ENCODE results near the gene FRMD3. TPM values are rescaled to one million over a fixed set of nuclear protein-coding genes. Genes with fewer than 3 reads are reported as not detected.

The FRMD3 gene
- total RNA-seq, 4 donors from 2014 or later = 15.9 to 28.6 (median 20.7) TPM

- Histone ChIP-seq H3K4me3 (replicated peaks in 1 of 3) (no peak overlapping the region), H3K27ac (no peak overlapping the region), H3K36me3 (no peaks in the 10 kb centered on the region), H3K4me1 (no peaks in the 10 kb centered on the region), H3K27me3 (no peaks in the 10 kb centered on the region), H3K9me3 (no peaks in the 10 kb centered on the region)
- TF ChIP-seq CTCF (IDR thresholded peaks at IDR 0.05) = no peak
- no peak for TF ChIP-seq POLR2A (IDR thresholded peaks at IDR 0.05)
- DNase-seq = no peak
- 96 to 100% methylated on average over 2 of the region's 2 CpGs for WGBS, 2 donors
- intact Hi-C loops (cut with DNase I) = no loop called here
Observed at GRCh38 chr9:83458530-83458929, 79.7 kb downstream of the FRMD3 start.

- no peak overlapping the region for H3K4me3 ChIP-seq (replicated peaks in 1 of 3)
- TF ChIP-seq POLR2A (IDR thresholded peaks at IDR 0.05) = no peak
- TF ChIP-seq CTCF (IDR thresholded peaks at IDR 0.05) = no peak
- no peaks in the 10 kb centered on the region for H3K27me3 ChIP-seq
- H3K36me3 ChIP-seq = no peaks in the 10 kb centered on the region
- H3K4me1 ChIP-seq = no peaks in the 10 kb centered on the region
- intact Hi-C loops (cut with DNase I) = no loop called here
- H3K9me3 ChIP-seq = no peaks in the 10 kb centered on the region
- DNase-seq = no peak
- H3K27ac ChIP-seq = no peak overlapping the region
- 83 to 91% methylated on average over 3 of the region's 3 CpGs for WGBS, 2 donors
Observed at GRCh38 chr9:83457005-83457404, 81.2 kb downstream of the FRMD3 start.

- no peak for DNase-seq
- no peaks in the 10 kb centered on the region for H3K9me3 ChIP-seq
- intact Hi-C loops (cut with DNase I) = no loop called here
- no peaks in the 10 kb centered on the region for H3K36me3 ChIP-seq
- TF ChIP-seq CTCF (IDR thresholded peaks at IDR 0.05) = no peak
- no peak for TF ChIP-seq POLR2A (IDR thresholded peaks at IDR 0.05)
- H3K4me3 ChIP-seq (replicated peaks in 1 of 3) = no peak overlapping the region
- no peaks in the 10 kb centered on the region for H3K27me3 ChIP-seq
- H3K4me1 ChIP-seq = no peaks in the 10 kb centered on the region
- H3K27ac ChIP-seq = no peak overlapping the region
- whole genome bisulfite sequencing, 2 donors = 89 to 96% methylated on average over 2 of the region's 2 CpGs
Observed at GRCh38 chr9:83456226-83456625, 82.0 kb downstream of the FRMD3 start.

GRCh38 chr9:83454076-83454475 lies 84.1 kb downstream of the FRMD3 start:
- Histone ChIP-seq H3K9me3 (no peaks in the 10 kb centered on the region), H3K36me3 (no peaks in the 10 kb centered on the region), H3K27me3 (no peaks in the 10 kb centered on the region), H3K4me3 (replicated peaks in 1 of 3) (no peak overlapping the region), H3K4me1 (peaks cover 9 to 18% of the 10 kb centered on the region in 2 donors), H3K27ac (no peak overlapping the region)
- intact Hi-C loops (cut with DNase I) = no loop called here
- no peak for TF ChIP-seq CTCF (IDR thresholded peaks at IDR 0.05)
- TF ChIP-seq POLR2A (IDR thresholded peaks at IDR 0.05) = no peak
- no peak for DNase-seq

DNA sequence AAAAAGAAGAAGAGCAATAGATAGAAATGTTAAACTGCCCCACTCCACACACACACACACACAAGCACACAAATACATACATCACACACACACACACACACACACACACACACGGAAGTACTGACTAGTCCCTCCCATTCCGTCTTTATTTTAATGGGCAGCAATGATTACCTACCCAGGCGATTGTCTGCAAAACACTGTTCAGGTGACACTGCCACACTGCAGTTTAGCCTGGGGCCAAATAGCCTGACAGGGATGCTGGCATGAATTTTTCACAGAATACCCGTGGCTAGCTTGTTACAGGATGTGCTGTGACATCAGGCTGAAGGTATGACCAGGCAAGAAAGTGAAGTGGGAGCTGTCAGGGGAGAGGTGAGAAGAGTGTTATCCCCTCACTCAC lies 86.9 kb downstream of the FRMD3 start:
- WGBS, 2 donors = 59 to 88% methylated on average over 4 of the region's 4 CpGs
- Histone ChIP-seq H3K4me1 (peaks cover 18 to 29% of the 10 kb centered on the region in 2 donors), H3K27ac (no peak overlapping the region), H3K36me3 (no peaks in the 10 kb centered on the region), H3K9me3 (no peaks in the 10 kb centered on the region), H3K27me3 (no peaks in the 10 kb centered on the region), H3K4me3 (replicated peaks in 1 of 3) (no peak overlapping the region)
- DNase-seq = no peak
- intact Hi-C loops (cut with DNase I) = no loop called here
- TF ChIP-seq CTCF (IDR thresholded peaks at IDR 0.05) (no peak), POLR2A (IDR thresholded peaks at IDR 0.05) (no peak)

All from thyroid gland (tissue), 4 donors.